Measurements from ENCODE around the gene SCARB2. TPM values are rescaled to one million over a fixed set of nuclear protein-coding genes. Genes with fewer than 3 reads are reported as not detected.

Gene SCARB2
- total and polyA plus RNA-seq, 2 donors (not counting 3 experiments of a cell fraction or from before 2014, with no cell fraction given): 75.2 to 116 TPM

DNA sequence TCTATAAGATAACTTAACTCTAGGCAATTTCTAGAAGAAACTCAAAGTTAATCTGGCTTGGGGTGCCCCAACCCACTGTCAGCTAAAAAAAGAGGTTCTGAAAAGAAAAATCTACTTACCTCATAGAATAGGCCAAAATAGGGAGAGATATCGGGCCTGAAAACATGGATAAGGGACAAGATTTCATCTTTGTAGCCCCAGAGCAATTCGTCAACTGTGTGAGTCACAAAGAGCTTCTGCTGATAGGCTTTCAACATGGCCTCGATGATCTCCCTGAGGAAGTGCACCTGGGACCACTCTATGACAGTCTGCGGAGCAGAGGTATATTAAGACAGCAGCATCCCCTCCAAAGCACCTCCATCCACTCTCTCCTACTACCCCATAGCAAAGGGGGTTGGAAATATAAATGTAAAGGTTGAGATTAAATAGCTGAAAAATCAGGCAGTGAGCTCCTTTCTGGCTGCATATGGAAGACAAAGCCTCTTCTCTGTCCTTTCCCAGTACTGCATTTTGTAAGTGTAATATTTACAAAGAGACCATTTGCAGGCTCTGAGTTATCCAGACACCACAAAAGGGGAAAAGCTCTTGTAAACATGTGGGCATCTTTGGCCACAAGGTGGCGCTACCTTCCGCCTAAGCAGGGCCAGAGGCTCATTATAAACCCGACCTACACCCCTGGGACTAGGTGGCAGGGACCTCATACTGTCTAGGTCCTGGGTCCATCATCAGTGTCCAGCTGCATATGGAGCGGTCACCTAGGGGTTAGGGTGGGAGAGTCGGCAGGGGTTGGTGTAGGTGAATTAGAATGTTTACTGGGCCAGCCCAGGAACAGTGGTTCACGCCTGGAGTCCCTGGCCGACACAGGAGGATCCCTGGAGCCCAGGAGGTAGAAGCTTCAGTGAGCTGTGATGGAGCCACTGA lies 34.0 kb downstream of the SCARB2 start:
- CTCF ChIA-PET: interaction anchor here (0.6 to 7.7 kb wide), 70 partner anchors 10 to 1178 kb away, joined by 3 to 310 read pairs (median 4); partner anchors contain the start of genes CCDC158, FAM47E, NUP54 and SCARB2
- H3K27ac ChIP-seq (ENCODE audit: insufficient read depth, low read depth, low read length): no peak overlapping the region
- no peak overlapping the region for H2AFZ ChIP-seq (ENCODE audit: low read depth, low read length)
- H3K36me3 ChIP-seq (ENCODE audit: control insufficient read depth in 2 of 2, extremely low read depth in 1 of 2, insufficient read depth in 2 of 2, low read length in 2 of 2): peaks cover 0 to 2% of the 10 kb centered on the region in 2 experiments
- TF ChIP-seq CTCF (IDR thresholded peaks at IDR 0.05; ENCODE audit: extremely low read depth in 1 of 2, insufficient read depth in 1 of 2, low read depth in 1 of 2, low read length in 2 of 2) (peak; percentile 85 to 86), POLR2AphosphoS5 (IDR thresholded peaks at IDR 0.05; ENCODE audit: insufficient read depth, low read depth, low read length) (no peak)
- no peak overlapping the region for H3K9ac ChIP-seq (replicated peaks; ENCODE audit: extremely low read depth, insufficient read depth, low read length)
- H3K9me1 ChIP-seq (replicated peaks; ENCODE audit: control insufficient read depth, extremely low read depth, insufficient read depth, low read length): no peaks in the 10 kb centered on the region
- dilution Hi-C loops (cut with MboI; ENCODE audit: extremely low pct_ligation_motif_present, low sequenced_read_pairs): no loop called here
- BruUV-seq (replicated peaks): no TSS peak
- POLR2A ChIA-PET: no interaction called here
- H4K20me1 ChIP-seq (replicated peaks; ENCODE audit: control insufficient read depth, extremely low read depth, insufficient read depth, low read length): peaks cover 2% of the 10 kb centered on the region
- no peak overlapping the region for H3K4me3 ChIP-seq (replicated peaks in 1 of 3; ENCODE audit: insufficient read depth in 1 of 3, low read depth in 1 of 3, low read length in 3 of 3)
- peaks cover 4% of the 10 kb centered on the region for H3K4me1 ChIP-seq (ENCODE audit: control insufficient read depth, extremely low read depth, insufficient read depth, low read length)
- peak; percentile 55 for FAIRE-seq
- intact Hi-C loops (cut with micrococcal nuclease): loop anchor here (1.0 to 5.0 kb wide), 5 partner anchors 34 to 325 kb away; partner anchors contain the start of gene SCARB2
- no peaks in the 10 kb centered on the region for H3K27me3 ChIP-seq (ENCODE audit: control insufficient read depth in 2 of 2, insufficient read depth in 2 of 2, low read length in 2 of 2)
- peak; percentile 78 for DNase-seq (ENCODE audit: low read depth, low spot score)
- no peak overlapping the region for H3K4me2 ChIP-seq (ENCODE audit: insufficient read depth, low read length)
- H3K79me2 ChIP-seq (ENCODE audit: control insufficient read depth, insufficient read depth, low read length): peaks cover 5% of the 10 kb centered on the region
- H3K9me3 ChIP-seq (replicated peaks; ENCODE audit: control insufficient read depth, insufficient read depth, low read length): no peaks in the 10 kb centered on the region

DNA sequence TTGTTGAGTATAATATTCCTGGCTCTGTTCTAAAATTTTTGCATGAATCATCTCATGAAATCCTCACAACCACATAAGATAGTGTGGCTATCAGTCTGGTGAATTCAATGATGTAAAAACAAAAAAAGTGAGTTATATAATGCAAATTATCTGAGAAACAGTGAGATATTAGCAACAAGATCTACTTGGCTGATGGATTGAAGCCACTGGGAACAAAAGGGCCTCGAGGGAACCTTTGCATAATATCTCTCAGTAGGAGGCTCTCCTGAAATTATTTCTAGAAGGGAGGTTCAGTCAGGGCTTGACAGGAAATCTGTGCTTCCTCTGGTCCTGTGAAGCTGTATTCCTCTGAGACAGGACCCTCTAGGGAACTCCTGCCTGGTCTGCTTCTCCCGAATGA lies 35.3 kb downstream of the SCARB2 start:
- Histone ChIP-seq H2AFZ (ENCODE audit: low read depth, low read length) (no peak overlapping the region), H3K27me3 (ENCODE audit: control insufficient read depth in 2 of 2, insufficient read depth in 2 of 2, low read length in 2 of 2) (no peaks in the 10 kb centered on the region), H3K27ac (ENCODE audit: insufficient read depth, low read depth, low read length) (no peak overlapping the region), H3K4me3 (replicated peaks in 1 of 3; ENCODE audit: insufficient read depth in 1 of 3, low read depth in 1 of 3, low read length in 3 of 3) (no peak overlapping the region), H3K36me3 (ENCODE audit: control insufficient read depth in 2 of 2, extremely low read depth in 1 of 2, insufficient read depth in 2 of 2, low read length in 2 of 2) (peaks cover 2 to 7% of the 10 kb centered on the region in 2 experiments), H3K9ac (replicated peaks; ENCODE audit: extremely low read depth, insufficient read depth, low read length) (no peak overlapping the region), H3K9me3 (replicated peaks; ENCODE audit: control insufficient read depth, insufficient read depth, low read length) (no peaks in the 10 kb centered on the region), H3K4me1 (ENCODE audit: control insufficient read depth, extremely low read depth, insufficient read depth, low read length) (peaks cover 4% of the 10 kb centered on the region), H4K20me1 (replicated peaks; ENCODE audit: control insufficient read depth, extremely low read depth, insufficient read depth, low read length) (peaks cover 2% of the 10 kb centered on the region), H3K9me1 (replicated peaks; ENCODE audit: control insufficient read depth, extremely low read depth, insufficient read depth, low read length) (no peaks in the 10 kb centered on the region), H3K79me2 (ENCODE audit: control insufficient read depth, insufficient read depth, low read length) (peaks cover 2% of the 10 kb centered on the region), H3K4me2 (ENCODE audit: insufficient read depth, low read length) (no peak overlapping the region)
- FAIRE-seq (no peak), DNase-seq (ENCODE audit: low read depth, low spot score) (no peak)
- ChIA-PET CTCF (interaction anchor here (1.0 to 7.7 kb wide), 8 partner anchors 11 to 329 kb away, joined by 3 to 310 read pairs (median 19); partner anchors contain the start of gene SCARB2), POLR2A (no interaction called here)
- BruUV-seq (replicated peaks): no TSS peak
- intact Hi-C loops (cut with micrococcal nuclease): loop anchor here (5.0 kb wide), 1 partner anchor 254 kb away; no protein-coding TSS in a partner anchor
- dilution Hi-C loops (cut with MboI; ENCODE audit: extremely low pct_ligation_motif_present, low sequenced_read_pairs): no loop called here
- TF ChIP-seq POLR2AphosphoS5 (IDR thresholded peaks at IDR 0.05; ENCODE audit: insufficient read depth, low read depth, low read length): no peak
- TF ChIP-seq JUN (IDR thresholded peaks at IDR 0.05; ENCODE audit: borderline replicate concordance, insufficient read depth, insufficient read length, low read depth): no peak
- no peak for TF ChIP-seq FOS (IDR thresholded peaks at IDR 0.05; ENCODE audit: borderline replicate concordance, insufficient read depth, low read length)
- no peak for TF ChIP-seq GATA2 (IDR thresholded peaks at IDR 0.05; ENCODE audit: insufficient read depth, insufficient read length, low read depth, low read length)
- TF ChIP-seq POLR2A (IDR thresholded peaks at IDR 0.05; ENCODE audit: low read depth, low read length): no peak
- TF ChIP-seq MYC (IDR thresholded peaks at IDR 0.05; ENCODE audit: low read depth, low read length): no peak
- TF ChIP-seq MAX (IDR thresholded peaks at IDR 0.05; ENCODE audit: insufficient read depth, insufficient read length): no peak
- no peak for TF ChIP-seq EZH2 (IDR thresholded peaks at IDR 0.05; ENCODE audit: borderline replicate concordance, low read depth, low read length, severe bottlenecking)
- no peak for TF ChIP-seq CTCF (IDR thresholded peaks at IDR 0.05; ENCODE audit: extremely low read depth in 1 of 2, insufficient read depth in 1 of 2, low read depth in 1 of 2, low read length in 2 of 2)
